GM18867 (cell line): ENCODE data around the gene PRR23A.
"Not testable (repeated sequence)": the region's sequence is repeated elsewhere in the genome, so short reads cannot be mapped to it uniquely, and the experiment has no call there.

Experiments
- ATAC-seq: cut with Tn5 transposase; IDR thresholded peaks from one replicate; pipeline ENCODE4 v1.9.1; 2021; ENCODE audit warnings: mild to moderate bottlenecking, moderate library complexity; ENCODE audit not compliant: unreplicated experiment

The PRR23A gene

GRCh38 chr3:139006051-139006716 lies at the start of gene PRR23A:
PRR23A (minus strand) TSS chr3:139006268; CDS start chr3:139006268, 0 bp downstream.
- ATAC-seq, result no peak

- no peak for ATAC-seq
Measured at GRCh38 chr3:139052802-139053600, 46.9 kb upstream of the PRR23A start.

GRCh38 chr3:139044366-139045210 lies 38.5 kb upstream of the PRR23A start, which contains the start of gene PRR23C:
PRR23C (minus strand) TSS chr3:139044892; CDS start chr3:139044620, 272 bp downstream.
- no peak for ATAC-seq

- ATAC-seq, result no peak
Measured at GRCh38 chr3:139043554-139044365, 37.7 kb upstream of the PRR23A start.

- no peak for ATAC-seq
Measured at GRCh38 chr3:139037478-139037877, 31.4 kb upstream of the PRR23A start.

- ATAC-seq, result no peak
Measured at GRCh38 chr3:139032326-139033002, 26.4 kb upstream of the PRR23A start.

GRCh38 chr3:139030576-139030975 lies 24.5 kb upstream of the PRR23A start:
- ATAC-seq, result not testable (repeated sequence)

- no peak for ATAC-seq
Measured at GRCh38 chr3:139024968-139025367, 18.9 kb upstream of the PRR23A start.

- no peak for ATAC-seq
Measured at GRCh38 chr3:139020868-139021234, 14.8 kb upstream of the PRR23A start, which contains the start of gene PRR23B. PRR23B (minus strand) TSS chr3:139020926; CDS start chr3:139020661, 265 bp downstream.

GRCh38 chr3:139020036-139020867 lies 14.2 kb upstream of the PRR23A start:
- ATAC-seq, result no peak

- ATAC-seq, result no peak
Measured at GRCh38 chr3:139016430-139017048, 10.5 kb upstream of the PRR23A start.

- no peak for ATAC-seq
Measured at GRCh38 chr3:139005356-139005993, 593 bp downstream of the PRR23A start.

GRCh38 chr3:138995706-138996105 lies 10.4 kb downstream of the PRR23A start:
- no peak for ATAC-seq

- ATAC-seq, result no peak
Measured at GRCh38 chr3:138987181-138987580, 18.9 kb downstream of the PRR23A start.

GRCh38 chr3:138985932-138986331 lies 20.1 kb downstream of the PRR23A start:
- ATAC-seq, result no peak

GRCh38 chr3:138984816-138985215 lies 21.3 kb downstream of the PRR23A start:
- no peak for ATAC-seq

- ATAC-seq, result no peak
Measured at GRCh38 chr3:138976047-138976446, 30.0 kb downstream of the PRR23A start.

GRCh38 chr3:138975351-138975750 lies 30.7 kb downstream of the PRR23A start:
- ATAC-seq, result no peak
